ENCODE results near the gene TRPV4.

DNA sequence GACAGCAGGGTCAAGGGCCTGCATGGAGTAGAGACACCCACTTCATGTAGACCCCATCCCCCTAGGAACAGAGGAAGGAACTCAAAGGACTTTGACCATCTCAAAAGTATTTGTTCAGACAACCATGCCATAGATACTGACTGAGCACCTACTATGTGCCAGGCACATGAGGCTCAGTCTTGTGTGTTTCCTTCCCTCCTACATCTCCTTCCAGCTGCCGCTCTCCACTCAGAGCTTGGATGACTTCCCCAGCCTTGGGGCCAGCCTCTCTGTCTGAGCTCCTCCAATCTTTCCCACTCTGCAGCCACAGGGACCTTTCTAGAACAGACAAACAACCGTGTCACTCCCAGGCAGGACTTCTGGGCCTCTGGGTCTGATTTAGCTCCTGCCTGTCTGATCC, 2.5 kb downstream of the TRPV4 start:
- TF ChIP-seq, protein P1, sequence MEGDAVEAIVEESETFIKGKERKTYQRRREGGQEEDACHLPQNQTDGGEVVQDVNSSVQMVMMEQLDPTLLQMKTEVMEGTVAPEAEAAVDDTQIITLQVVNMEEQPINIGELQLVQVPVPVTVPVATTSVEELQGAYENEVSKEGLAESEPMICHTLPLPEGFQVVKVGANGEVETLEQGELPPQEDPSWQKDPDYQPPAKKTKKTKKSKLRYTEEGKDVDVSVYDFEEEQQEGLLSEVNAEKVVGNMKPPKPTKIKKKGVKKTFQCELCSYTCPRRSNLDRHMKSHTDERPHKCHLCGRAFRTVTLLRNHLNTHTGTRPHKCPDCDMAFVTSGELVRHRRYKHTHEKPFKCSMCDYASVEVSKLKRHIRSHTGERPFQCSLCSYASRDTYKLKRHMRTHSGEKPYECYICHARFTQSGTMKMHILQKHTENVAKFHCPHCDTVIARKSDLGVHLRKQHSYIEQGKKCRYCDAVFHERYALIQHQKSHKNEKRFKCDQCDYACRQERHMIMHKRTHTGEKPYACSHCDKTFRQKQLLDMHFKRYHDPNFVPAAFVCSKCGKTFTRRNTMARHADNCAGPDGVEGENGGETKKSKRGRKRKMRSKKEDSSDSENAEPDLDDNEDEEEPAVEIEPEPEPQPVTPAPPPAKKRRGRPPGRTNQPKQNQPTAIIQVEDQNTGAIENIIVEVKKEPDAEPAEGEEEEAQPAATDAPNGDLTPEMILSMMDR (IDR thresholded peaks at IDR 0.05 in 4 of 5, conservative IDR thresholded peaks at IDR 0.05 in 1 of 5), result no peak
- TF ChIP-seq POLR2A (IDR thresholded peaks at IDR 0.05), result no peak
